NCI-H146 (cell line): ENCODE data around the gene CCDC78.
A peak's percentile ranks its signal among the peaks of the same experiment; 100 is the strongest.

ENCODE experiments used
- DNase-seq: peaks from one replicate; lab custom pipeline; 2025; lab: John Stamatoyannopoulos, UW

The CCDC78 gene

DNA sequence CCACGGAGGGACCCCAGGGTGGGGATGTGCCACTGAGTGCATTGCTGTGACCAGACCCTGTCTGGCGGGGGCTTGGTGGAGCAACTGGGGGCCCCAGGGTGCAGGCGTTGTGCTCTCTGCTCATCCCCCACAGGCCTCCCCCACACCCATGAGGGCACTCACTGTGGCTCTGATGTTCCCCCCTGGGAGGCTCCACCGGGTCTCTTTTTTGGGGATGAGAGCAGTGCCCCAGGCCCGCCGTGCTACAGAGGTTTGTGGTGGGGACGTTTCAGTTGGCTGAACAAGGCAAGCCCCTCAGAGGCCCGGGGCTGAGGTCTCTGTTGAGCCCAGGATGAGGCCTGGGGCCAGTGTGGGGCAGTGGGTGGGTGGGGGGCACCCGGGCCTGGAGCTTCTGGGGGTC, 2.5 kb downstream of the CCDC78 start:
- no peak for DNase-seq

DNA sequence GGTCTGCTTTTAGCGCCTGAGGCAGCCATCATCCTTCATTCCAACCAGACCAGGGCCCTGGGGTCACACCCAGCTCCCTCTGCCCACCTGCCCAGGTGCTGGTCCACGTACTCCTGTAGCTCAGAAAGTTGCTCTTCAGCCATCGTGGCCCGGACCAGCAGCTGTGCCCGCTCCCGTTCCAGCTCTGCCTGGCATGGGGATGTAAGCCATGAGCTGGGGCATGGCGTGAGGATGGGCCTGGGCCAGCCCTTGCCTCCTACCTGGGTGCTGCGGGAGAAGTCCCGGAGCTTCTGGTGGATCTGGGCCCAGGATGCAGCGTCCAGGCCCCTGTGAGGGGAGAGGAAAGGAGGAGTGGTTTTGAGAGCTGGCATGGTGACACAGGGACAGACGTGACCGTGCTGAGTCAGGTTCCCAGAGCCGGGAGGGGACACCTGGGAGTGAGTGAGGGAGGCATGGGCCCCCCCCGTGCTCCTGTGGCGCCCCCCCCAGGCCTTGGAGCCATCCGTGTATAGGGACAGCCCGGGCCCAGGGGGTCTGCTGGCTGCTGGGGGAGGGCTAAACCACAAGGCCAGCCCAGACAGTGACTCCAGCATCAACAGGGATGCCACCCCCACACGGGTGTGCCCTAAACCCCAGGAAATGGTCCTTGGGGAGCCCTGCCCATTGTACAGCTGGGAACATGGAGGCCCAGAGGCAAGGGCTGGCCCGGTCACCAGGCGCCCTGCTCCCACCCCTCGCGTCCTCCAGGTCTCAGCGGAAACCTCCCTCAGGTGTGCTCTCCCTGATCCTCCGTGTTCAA, 3.2 kb downstream of the CCDC78 start:
- DNase-seq: no peak

- DNase-seq: no peak
These were observed 4.3 kb downstream of the CCDC78 start for GRCh38 chr16:721765-722540.

DNA sequence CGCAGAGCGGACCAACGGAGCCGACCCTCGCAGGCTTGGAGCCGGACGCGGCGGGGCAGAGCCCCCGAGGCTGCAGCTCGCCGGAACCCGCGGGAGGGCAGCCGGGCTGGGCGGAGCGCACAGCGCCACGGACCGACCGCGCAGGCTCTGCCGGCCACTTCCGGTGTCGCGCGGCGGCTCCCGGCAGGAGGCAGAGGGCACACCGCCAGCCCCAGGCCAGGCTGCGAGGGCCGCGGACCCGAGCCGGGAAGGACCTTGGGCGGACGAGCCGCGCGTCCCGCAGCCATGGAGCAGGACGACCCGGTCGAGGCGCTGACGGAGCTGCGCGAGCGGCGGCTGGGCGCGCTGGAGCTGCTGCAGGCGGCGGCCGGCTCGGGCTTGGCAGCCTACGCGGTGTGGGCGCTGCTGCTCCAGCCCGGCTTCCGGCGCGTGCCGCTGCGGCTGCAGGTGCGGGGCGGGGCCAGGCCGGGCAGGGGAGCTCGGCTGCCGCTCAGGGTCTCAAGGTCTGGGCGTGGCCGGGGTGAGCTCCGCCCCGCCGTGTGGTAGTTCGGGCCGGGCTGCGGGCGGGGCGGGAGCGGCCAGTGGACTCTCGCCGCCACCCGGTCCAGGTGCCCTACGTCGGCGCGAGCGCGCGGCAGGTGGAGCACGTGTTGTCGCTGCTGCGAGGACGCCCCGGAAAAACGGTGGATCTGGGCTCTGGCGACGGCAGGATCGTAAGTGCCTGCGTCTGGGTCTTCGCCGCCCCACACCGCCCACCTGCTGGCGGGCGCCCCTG, 5.1 kb downstream of the CCDC78 start, which contains the start of gene ANTKMT:
Gene ANTKMT, plus strand, starts transcription at position 157 of the 775 bp plus-strand sequence. Its CDS starts 129 bp downstream, at position 286.
- DNase-seq: peak; percentile 94

DNA sequence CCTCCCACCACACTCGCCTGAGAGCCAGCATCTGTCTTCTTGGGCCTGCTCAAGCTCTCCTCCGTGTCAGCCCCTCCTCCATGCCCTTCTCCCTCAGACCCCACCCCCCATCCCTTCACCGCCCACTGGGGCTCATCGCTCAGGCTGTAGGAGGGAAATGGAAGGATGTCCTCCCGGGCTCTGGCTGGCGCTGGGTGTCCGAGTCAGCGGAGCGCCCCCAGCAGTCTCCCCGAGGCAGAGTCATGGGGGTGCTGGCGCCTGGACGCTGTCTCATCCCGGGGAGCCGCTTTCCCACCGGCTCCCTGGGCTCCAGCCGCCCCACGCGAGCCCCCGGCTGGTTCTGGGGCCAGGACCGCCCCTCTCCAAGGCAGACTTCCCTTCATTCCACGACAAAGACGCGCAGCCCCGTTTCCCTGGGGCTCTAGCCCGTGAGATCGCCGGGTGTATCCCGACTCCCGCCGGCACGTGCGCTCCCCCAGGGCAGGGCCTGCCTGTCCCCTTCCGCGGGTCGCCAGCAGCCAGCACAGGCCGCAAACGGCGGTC, 5.7 kb downstream of the CCDC78 start:
- peak; percentile 93 for DNase-seq

- peak; percentile 90 for DNase-seq
These were observed 6.3 kb downstream of the CCDC78 start for GRCh38 chr16:719815-720446.

- no peak for DNase-seq
These were observed 7.3 kb downstream of the CCDC78 start for GRCh38 chr16:718922-719321.

DNA sequence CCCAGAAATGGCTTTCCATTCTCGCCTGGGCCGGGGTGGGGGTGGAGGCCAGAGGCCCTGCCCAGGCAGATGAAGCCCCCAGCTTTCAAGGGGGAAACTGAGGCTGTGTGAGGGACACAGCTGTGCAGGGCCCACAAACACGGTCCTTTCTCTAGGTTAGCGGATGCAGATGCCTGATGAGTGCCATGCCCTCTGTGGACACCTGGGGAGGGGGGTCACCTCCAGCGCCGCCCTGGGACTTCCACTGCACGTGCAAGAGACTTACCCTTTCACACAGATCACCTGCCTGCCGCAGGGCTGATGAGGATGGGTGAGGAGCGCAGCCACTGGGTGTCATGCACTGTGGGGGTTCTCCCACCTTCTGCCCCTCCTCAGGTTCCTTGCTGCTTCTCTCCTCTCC, 7.9 kb downstream of the CCDC78 start:
- no peak for DNase-seq

GRCh38 chr16:717450-718245, 8.6 kb downstream of the CCDC78 start:
- DNase-seq: no peak

DNA sequence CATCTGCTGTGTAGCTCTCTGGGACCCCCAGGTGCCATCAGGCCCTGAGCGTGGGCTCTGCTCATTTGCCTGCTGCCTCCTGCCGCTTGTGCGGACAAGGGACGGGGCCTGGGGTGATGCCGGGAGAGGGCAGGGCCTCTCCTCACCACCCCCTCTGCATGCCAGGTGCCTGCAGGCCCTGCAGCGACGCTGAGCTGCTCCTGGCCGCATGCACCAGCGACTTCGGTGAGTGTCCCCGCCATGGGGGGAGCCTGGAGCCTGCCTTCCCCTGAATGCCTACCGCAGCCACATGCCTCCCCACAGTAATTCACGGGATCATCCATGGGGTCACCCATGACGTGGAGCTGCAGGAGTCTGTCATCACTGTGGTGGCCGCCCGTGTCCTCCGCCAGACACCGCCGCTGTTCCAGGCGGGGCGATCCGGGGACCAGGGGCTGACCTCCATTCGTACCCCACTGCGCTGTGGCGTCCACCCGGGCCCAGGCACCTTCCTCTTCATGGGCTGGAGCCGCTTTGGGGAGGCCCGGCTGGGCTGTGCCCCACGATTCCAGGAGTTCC, 9.4 kb downstream of the CCDC78 start:
- DNase-seq: no peak

GRCh38 chr16:716200-716568, 10.1 kb downstream of the CCDC78 start:
- peak; percentile 77 for DNase-seq

GRCh38 chr16:715477-716199, 10.6 kb downstream of the CCDC78 start:
- peak; percentile 47 for DNase-seq

- peak; percentile 87 for DNase-seq
These were observed 11.4 kb downstream of the CCDC78 start, which contains the start of gene METRN for GRCh38 chr16:714558-715476. Gene METRN, plus strand, starts transcription at chr16:715118. Its CDS starts 172 bp downstream, at chr16:715290.

- DNase-seq: no peak
These were observed 12.2 kb downstream of the CCDC78 start for GRCh38 chr16:714079-714478.

- DNase-seq: peak; percentile 61
These were observed 13.4 kb downstream of the CCDC78 start for GRCh38 chr16:712740-713250.

DNA sequence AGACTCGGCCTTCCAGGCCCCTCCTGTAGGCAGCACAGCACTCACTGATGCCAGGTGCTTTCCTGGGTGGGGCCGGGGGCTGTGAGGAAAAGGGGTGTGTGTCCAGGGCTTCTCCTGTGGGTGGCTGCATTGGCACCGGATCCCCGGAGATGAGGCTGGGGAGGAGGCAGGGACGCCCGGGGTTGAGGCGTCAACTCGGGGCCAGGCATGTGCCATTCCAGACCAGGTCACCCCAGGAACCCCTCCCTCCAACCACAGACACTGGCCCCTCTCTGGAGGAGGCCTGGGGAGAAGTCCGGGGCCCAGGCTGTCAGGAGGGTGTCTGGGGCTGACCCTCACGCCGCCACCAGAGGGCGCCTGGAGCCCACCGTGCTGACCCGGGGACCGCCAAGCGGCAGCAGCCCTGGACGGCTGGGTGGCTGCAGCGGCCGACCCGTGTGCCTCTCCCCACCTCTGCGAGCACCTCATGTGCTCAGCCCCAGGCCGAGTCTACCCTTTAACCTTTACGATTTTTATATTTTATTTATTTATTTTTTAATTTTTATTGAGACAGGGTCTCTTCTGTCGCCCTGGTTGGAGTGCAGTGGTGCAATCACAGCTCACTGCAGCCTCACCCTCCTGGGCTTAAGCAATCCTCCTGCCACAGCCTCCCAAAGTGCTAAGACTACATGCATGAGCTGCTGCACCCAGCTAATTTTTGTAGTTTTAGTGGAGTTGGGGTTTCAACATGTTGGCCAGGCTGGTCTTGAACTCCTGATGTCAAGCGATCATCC, 14.5 kb downstream of the CCDC78 start:
- DNase-seq: peak; percentile 76

DNA sequence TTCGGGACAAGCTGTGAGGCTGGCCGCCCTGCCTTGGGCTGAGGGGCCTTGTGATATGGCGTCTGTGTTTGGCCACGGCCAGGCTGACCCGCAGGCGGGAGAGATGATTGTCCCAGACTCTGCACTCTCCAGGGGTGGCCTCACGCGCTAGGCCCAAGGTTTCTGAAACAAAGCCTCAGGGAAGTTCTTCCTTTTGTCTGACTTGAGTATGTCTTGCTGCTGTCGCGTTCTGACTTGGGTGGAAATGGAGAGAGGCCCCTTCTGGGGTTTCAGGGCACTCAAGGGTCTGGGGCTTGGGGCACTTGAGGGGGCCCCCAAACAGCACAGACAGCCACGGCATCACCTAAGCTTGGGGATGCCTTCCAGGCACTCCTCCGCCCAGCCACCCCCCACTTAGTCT, 15.2 kb downstream of the CCDC78 start:
- no peak for DNase-seq
